ENCODE measurements around the gene BPIFA2.
"Not testable (repeated sequence)": the region's sequence is repeated elsewhere in the genome, so short reads cannot be mapped to it uniquely, and the experiment has no call there.

Gene BPIFA2, protein sequence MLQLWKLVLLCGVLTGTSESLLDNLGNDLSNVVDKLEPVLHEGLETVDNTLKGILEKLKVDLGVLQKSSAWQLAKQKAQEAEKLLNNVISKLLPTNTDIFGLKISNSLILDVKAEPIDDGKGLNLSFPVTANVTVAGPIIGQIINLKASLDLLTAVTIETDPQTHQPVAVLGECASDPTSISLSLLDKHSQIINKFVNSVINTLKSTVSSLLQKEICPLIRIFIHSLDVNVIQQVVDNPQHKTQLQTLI

DNA sequence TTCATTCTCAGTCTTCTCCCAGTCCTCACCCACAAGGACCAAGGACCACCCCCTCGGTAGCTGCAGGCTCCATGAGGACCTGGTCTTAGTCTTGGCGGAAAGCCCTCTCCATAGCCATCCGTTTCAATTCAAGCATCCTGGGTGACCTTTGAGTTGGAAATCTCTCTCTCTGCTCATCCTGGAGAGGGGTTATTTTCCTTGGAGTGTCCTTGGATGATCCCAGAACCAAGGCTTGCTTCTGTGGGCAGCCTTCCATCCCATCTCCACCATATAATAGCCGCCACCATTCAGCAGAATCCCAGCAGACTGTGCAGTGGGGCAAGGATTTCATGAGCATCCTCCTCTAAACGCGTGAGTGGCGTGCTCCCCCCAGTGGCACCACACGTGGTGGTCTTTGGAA lies at the start of gene BPIFA2:
Gene BPIFA2, plus strand, starts transcription at position 301 of the 400 bp plus-strand sequence. CDS start 987 bp downstream, outside the sequence.
- no peak for DNase-seq (ENCODE audit: low read depth)

DNA sequence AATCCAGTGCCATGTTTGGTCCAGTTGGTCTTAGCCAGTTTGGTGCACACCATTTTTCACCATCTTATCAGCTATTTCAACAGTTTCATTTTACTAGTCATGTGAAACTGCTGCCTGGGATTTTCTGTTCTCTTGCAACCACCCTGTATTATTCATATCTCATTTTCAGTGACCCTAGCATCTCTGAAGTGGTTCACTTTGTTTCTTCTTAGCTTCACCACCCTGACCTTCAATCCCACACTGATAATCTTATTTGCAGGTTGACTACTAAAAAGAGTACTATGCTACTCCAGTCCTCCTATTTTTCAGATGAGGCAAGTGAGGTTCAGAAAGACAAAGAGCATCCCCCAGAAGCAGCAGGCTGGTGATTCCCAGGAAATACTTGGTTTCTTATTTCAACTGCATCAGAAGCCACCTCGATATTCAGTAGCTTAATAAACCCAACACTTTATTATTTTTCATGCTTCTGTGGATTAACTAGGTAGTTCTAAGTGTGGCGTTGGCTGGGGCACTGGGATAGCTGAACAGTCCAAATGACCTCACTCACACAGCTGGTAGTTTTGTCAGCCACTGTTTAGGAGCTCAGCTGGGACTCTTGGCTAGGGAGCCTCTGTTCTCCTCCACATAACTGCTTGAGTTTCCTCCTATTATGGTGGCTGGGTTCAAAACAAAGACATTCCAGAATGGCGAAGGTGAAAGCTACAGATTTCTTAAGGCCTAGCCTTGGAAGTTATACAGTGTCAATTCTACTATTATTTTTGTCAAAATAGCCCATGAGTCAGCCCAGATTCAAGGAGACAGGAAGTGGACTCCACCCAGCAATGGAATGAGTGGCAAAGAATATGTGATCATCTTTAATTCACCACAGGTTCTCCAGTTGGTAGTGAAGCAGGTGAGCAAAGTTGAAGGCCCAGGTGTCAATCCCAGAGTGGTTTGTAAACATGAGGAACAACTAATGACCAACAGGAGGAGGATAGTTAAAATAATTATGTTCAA lies 47.9 kb upstream of the BPIFA2 start:
- DNase-seq (ENCODE audit: low read depth) = no peak

GRCh38 chr20:33120934-33121333 lies 47.0 kb upstream of the BPIFA2 start:
- DNase-seq (ENCODE audit: low read depth) = no peak

GRCh38 chr20:33122297-33122696 lies 45.7 kb upstream of the BPIFA2 start:
- not testable (repeated sequence) for DNase-seq (ENCODE audit: low read depth)

DNA sequence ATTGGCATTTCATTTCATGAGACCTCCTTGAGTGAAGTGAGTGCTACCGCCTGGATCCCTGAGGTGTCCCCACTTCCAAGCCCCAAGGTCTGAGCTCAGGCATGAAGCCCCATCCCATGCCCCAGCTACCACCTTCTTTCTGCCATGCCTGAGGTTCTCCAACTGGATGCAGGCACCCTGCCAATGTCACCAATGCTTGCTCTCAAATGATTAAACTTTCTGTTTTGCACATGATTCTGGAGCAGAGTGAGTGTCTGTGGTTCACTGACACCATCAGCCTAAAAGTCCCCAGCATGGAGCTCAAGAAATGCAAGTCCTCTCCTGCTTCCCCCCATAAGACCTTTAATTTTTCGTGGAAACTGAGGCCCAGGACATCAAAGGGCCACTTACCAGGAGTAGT lies 43.7 kb upstream of the BPIFA2 start:
- no peak for DNase-seq (ENCODE audit: low read depth)

GRCh38 chr20:33124994-33125393 lies 43.0 kb upstream of the BPIFA2 start:
- no peak for DNase-seq (ENCODE audit: low read depth)

DNA sequence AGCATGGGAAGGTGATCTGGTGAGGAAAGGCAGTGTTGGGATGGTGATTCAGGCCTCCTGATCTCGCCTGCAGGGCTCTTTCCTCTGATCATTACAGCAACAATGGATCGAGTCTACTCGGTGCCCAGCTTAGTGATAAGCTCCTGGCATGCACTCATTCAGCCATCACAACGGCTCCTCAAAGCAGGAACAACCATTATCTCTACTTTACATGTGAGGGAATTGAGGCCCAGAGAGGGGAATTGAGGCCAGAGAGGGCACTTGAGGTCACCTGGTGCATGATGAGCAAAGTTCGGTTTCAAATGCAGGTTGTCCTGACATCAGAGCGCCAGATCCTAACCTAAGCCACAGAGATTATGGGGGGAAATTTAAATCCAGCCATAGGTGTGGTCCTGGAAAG lies 42.0 kb upstream of the BPIFA2 start:
- DNase-seq (ENCODE audit: low read depth) = no peak

DNA sequence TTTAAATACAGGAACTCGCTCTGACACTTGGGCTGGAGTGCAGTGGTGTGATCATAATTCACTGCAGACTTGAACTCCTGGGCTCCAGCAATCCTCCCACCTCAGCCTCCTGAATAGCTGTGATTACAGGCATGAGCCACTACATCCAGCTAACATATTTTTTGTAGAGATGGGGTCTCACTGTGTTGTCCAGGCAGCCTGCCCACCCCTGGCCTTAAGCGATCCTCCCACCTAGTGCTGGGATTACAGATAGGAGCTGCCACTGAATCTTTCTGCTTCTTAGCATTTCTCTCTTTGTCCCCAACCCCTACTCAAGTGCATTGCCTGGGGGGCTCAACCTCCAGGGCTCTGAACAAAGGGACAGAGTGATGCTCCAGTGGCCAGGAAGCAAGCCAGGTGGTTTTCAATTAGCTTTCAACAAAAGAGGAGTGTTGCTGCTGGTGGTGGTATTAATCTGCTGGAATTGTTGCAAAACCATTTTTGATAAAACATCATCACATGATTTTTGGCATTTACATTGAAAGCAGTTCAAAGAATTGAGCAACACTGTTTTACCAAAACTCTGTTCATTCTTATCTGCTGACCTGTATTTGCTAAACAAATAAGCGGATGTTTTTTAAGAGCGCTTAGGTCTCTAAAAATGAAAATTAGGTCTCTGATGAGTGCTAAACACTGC lies 40.4 kb upstream of the BPIFA2 start:
- no peak for DNase-seq (ENCODE audit: low read depth)

- peak; percentile 30 for DNase-seq (ENCODE audit: low read depth)
Observed at GRCh38 chr20:33130568-33131061, 37.3 kb upstream of the BPIFA2 start.

GRCh38 chr20:33131949-33132473 lies 35.9 kb upstream of the BPIFA2 start:
- no peak for DNase-seq (ENCODE audit: low read depth)

DNA sequence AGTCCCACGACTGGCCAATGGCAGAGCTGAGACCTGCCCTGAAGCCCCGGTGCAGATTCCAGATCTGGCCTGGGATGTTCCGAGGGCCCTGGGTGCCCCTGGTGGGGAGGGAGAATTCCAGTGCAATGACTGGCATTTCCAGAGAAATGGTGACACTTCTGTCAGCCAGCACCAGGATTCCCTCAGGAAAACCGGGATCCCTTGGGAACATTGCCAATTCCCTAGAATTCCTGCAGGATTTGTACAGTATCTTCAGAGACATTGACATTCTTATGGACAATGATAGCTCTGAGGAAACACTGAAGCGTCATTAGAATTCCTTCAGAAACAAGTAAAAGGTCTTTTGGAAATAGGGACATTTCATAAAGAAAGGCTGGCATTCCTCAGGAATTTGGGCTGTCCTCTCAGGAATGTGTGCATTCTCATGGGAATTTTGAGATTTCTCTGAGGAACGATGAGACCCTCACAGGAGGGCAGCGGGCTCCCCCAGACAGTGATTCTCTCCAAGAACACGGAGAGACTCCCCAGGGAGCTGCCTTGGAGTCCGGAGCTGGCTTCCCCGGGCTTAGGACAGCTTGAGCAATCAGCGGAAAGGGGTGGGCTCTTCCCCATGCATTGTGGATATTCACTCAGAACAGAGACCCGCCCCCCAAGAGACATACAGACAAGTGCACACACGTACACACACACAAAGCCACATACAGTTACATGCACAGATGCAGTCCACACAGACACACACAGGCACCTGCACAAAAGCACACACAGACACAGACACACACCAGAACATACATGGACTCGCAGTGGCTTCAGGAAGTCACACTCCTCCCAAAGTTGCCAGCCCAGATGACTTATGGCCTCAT lies 35.2 kb upstream of the BPIFA2 start:
- DNase-seq (ENCODE audit: low read depth) = peak; percentile 7

GRCh38 chr20:33133373-33133941 lies 34.5 kb upstream of the BPIFA2 start:
- no peak for DNase-seq (ENCODE audit: low read depth)

- no peak for DNase-seq (ENCODE audit: low read depth)
Observed at GRCh38 chr20:33137195-33137594, 30.8 kb upstream of the BPIFA2 start.

GRCh38 chr20:33139467-33139866 lies 28.5 kb upstream of the BPIFA2 start:
- DNase-seq (ENCODE audit: low read depth) = no peak

DNA sequence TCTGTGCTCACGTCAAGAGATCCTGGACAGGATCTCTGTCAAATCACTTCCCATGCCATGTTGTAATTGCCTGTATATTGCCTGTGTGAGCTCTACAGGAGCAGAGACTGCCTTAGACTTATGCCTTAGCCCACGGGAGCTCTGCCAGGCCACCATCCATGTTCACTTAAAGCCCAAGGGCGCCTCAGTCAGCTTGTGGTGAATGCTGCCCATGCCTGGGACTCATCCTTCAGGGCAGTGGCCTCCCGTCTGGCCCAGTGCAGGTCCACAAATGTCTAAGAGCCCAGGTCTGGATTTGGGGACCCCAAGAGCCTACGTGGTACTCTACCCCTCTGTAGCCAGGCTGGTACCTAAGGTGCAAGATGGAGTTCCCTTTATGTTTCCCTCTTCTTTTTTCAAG lies 22.4 kb upstream of the BPIFA2 start:
- DNase-seq (ENCODE audit: low read depth) = no peak

DNA sequence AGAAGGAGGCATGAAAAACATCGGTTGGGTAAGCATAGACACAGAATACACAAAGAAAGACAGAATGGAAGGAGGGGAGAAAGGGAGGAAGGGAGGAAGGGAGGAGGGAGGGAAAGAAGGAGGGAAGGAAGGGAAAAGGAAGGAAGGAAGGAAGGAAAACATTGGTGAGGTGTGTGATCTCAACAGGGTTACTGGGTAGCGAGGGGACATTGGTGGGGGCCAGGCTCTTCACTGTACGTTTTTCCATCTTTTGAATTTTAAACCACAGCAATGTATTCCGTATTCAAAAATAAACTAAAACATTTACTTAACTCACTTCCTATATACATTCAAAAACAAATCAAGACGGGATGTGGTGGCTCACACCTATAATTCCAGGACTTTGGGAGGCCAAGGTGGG lies 20.7 kb upstream of the BPIFA2 start:
- no peak for DNase-seq (ENCODE audit: low read depth)

DNA sequence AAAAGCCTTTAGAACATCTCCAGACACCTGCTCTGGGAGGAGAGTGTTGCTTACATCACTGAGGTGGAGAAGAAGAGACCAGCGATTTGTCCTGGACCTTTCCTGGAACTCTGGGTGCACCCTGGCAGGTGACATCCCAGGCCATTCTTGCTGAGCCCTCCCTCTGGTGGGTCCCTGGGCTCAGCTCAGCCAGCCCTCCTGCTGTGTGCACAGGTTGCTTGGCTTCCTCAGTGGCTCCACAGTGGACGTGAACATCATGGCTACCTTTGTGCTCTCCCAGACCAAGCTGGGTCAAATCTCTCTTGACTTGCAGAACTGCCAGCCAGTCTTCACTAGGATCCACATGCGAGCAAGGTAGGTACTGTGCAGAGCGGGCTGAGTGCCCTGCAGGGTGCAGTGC lies 19.9 kb upstream of the BPIFA2 start:
- no peak for DNase-seq (ENCODE audit: low read depth)

DNA sequence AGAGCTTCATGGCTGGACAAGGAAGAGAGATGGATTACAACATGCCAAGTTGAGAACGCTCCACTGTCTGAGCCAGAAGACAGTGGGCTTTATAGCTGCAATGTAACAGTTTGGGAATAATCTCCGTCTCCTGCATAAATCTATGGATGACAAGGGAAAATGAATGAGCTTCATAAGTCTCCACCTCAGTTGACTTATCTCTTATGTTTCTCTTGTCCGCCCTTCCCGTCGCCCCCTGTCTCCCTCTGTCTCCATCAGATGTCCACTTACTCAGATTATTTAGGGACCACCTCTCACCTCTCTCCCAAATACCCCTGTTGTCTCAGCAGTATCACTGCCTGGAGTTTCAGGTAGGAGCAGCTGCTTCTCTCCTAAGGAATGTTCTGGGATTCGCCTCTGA lies 13.7 kb upstream of the BPIFA2 start:
- DNase-seq (ENCODE audit: low read depth) = no peak

DNA sequence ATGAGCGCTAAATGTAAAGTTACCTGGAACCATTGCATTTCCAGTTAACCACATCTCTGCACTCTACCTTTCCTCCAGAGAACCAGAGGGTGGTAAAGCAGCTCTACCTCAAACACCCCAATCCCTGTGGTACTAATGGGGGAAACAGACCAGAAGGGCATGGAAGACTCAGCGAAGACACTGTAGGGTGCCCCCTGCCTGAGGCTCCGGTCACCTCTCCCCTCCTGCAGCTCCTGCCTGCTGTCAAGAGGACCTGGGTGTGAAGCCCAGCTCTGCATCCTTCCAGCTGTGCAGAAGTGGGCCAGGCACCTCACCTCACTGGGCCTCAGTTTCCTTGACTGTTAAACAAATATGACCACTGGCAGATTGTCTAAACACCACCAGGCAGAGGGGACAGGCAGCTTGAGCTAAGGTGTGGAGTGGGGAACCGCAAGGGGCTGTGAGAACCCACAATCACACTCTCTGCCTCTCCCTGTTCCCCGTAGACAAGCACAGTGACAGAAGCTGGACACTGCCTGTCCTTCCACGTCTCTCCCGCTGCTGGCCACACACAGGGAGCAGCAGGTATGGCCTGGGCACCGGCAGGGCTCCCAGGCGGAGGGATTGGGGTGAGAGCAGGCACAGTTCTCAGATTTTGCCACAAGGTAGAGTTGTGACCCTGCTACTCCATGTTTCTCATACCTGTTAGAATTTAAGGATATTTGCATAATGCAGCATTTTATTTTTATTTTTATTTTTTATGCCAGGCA lies 9.1 kb upstream of the BPIFA2 start:
- DNase-seq (ENCODE audit: low read depth) = no peak

- no peak for DNase-seq (ENCODE audit: low read depth)
Observed at GRCh38 chr20:33159713-33160112, 8.2 kb upstream of the BPIFA2 start.
